Endothelial cell of umbilical vein (primary cell): Measurements from ENCODE around the gene SPEM1. TPM values are rescaled to one million over a fixed set of nuclear protein-coding genes. Genes with fewer than 3 reads are reported as not detected.

Source experiments
- BruUV-seq: library from RNA; stranded (reverse); fragments of 400-500 nt; replicated peaks from 2 replicates; lab custom pipeline; 2021; lab: Mats Ljungman, UMichigan
- CTCF ChIA-PET: fragments of 300-600, 350-600 bp; sonication (Branson Sonifier 250); formaldehyde crosslinking; loops from one replicate; lab custom pipeline; 2021; ENCODE audit warnings: antibody characterized with exemption, inconsistent platforms; lab: Charles Lee
- POLR2A ChIA-PET: fragments of 300-600, 350-600 bp; sonication (Branson Sonifier 250); formaldehyde crosslinking; loops from one replicate; lab custom pipeline; 2021; ENCODE audit warnings: antibody characterized with exemption, inconsistent platforms; lab: Charles Lee
- DNase-seq: peaks from one replicate; pipeline ENCODE4 v3.0.0-alpha.2; 2011; ENCODE audit warnings: low read depth, low spot score
- FAIRE-seq: peaks from 2 replicates; lab custom pipeline; 2011; peaks lifted over from hg19 to GRCh38; lab: Jason Lieb, UNC
- H2AFZ ChIP-seq: 2 replicates; pipeline ENCODE4 v1.6.0; 2012; ENCODE audit warnings: low read depth, low read length, control low read depth, inconsistent platforms
- H3K27ac ChIP-seq: 2 replicates; pipeline ENCODE4 v1.5.1; 2011; ENCODE audit warnings: low read depth, mild to moderate bottlenecking, control low read depth, low read length, moderate library complexity; ENCODE audit not compliant: insufficient read depth
- H3K27me3 ChIP-seq, 2 experiments: 2 replicates each; pipeline versions ENCODE4 v1.6.0 to v1.6.1; 2011; ENCODE audit warnings: low read length in 2 of 2, mixed read lengths in 1 of 2; ENCODE audit not compliant: control insufficient read depth in 2 of 2, insufficient read depth in 2 of 2
- H3K36me3 ChIP-seq, 2 experiments: 2 replicates in 1 of 2; 3 replicates in 1 of 2; pipeline ENCODE4 v1.5.1; 2011; ENCODE audit warnings: low read length in 2 of 2, mild to moderate bottlenecking in 1 of 2, moderate library complexity in 1 of 2; ENCODE audit not compliant: control insufficient read depth in 2 of 2, insufficient read depth in 2 of 2; ENCODE audit errors: extremely low read depth in 1 of 2
- H3K4me1 ChIP-seq: 3 replicates; pipeline ENCODE4 v1.5.1; 2011; ENCODE audit warnings: mild to moderate bottlenecking, low read length; ENCODE audit not compliant: control insufficient read depth, insufficient read depth; ENCODE audit errors: extremely low read depth
- H3K4me2 ChIP-seq: 2 replicates; pipeline ENCODE4 v1.6.1; 2011; ENCODE audit warnings: low read length, control low read depth, mixed read lengths; ENCODE audit not compliant: insufficient read depth
- H3K4me3 ChIP-seq, 3 experiments: fragments of 200-600 bp in 1 of 3; sonication (generic), shearing (Covaris generic) in 1 of 3; replicated peaks in 1 of 3; 2 replicates each; pipeline ENCODE4 v1.5.1; 2011 to 2016; ENCODE audit warnings: control low read depth in 3 of 3, low read length in 3 of 3, mild to moderate bottlenecking in 2 of 3, inconsistent platforms in 1 of 3, low read depth in 1 of 3, moderate library complexity in 1 of 3; ENCODE audit not compliant: insufficient read depth in 1 of 3
- H3K79me2 ChIP-seq: 2 replicates; pipeline ENCODE4 v1.6.0; 2012; ENCODE audit warnings: low read length, inconsistent platforms; ENCODE audit not compliant: control insufficient read depth, insufficient read depth
- H3K9ac ChIP-seq: replicated peaks from 2 replicates; pipeline ENCODE3; 2011; ENCODE audit warnings: low read length, control low read depth; ENCODE audit not compliant: insufficient read depth; ENCODE audit errors: extremely low read depth
- H3K9me1 ChIP-seq: replicated peaks from 3 replicates; pipeline ENCODE4 v1.6.0; 2011; ENCODE audit warnings: mild to moderate bottlenecking, low read length; ENCODE audit not compliant: control insufficient read depth, insufficient read depth; ENCODE audit errors: extremely low read depth
- H3K9me3 ChIP-seq: replicated peaks from 2 replicates; pipeline ENCODE4 v1.5.1; 2012; ENCODE audit warnings: low read length, inconsistent platforms; ENCODE audit not compliant: control insufficient read depth, insufficient read depth
- H4K20me1 ChIP-seq: replicated peaks from 2 replicates; pipeline ENCODE3; 2011; ENCODE audit warnings: mild to moderate bottlenecking, low read length; ENCODE audit not compliant: control insufficient read depth, insufficient read depth; ENCODE audit errors: extremely low read depth
- FOS ChIP-seq: IDR thresholded peaks from 2 replicates; pipeline ENCODE4 v1.6.1; 2011; ENCODE audit warnings: mild to moderate bottlenecking, low read length, moderate library complexity, borderline replicate concordance; ENCODE audit not compliant: insufficient read depth
- GATA2 ChIP-seq: IDR thresholded peaks from 2 replicates; pipeline ENCODE4 v1.7.0; 2011; ENCODE audit warnings: low read depth, mild to moderate bottlenecking, moderate library complexity, mixed read lengths, low read length; ENCODE audit not compliant: insufficient read length, insufficient read depth
- JUN ChIP-seq: IDR thresholded peaks from 2 replicates; pipeline ENCODE4 v1.6.1; 2011; ENCODE audit warnings: borderline replicate concordance, low read depth; ENCODE audit not compliant: insufficient read length, insufficient read depth
- MYC ChIP-seq: IDR thresholded peaks from one replicate; pipeline ENCODE4 v1.6.1; 2011; ENCODE audit warnings: mild to moderate bottlenecking, low read depth, low read length
- POLR2A ChIP-seq: IDR thresholded peaks from 2 replicates; pipeline ENCODE4 v1.6.1; 2012; ENCODE audit warnings: low read depth, mild to moderate bottlenecking, control low read depth, low read length
- POLR2AphosphoS5 ChIP-seq: IDR thresholded peaks from 2 replicates; pipeline ENCODE4 v1.6.1; 2012; ENCODE audit warnings: low read depth, mild to moderate bottlenecking, control low read depth, low read length, moderate library complexity; ENCODE audit not compliant: insufficient read depth
- dilution Hi-C: fragments of 300-500 bp; cut with MboI; formaldehyde crosslinking; loops from one replicate; pipeline ENCODE4 v1.15.0; 2019; ENCODE audit warnings: low sequenced_read_pairs; ENCODE audit not compliant: extremely low pct_ligation_motif_present
- intact Hi-C: fragments of 100-400 bp; cut with micrococcal nuclease; formaldehyde crosslinking; loops from one replicate; pipeline ENCODE4 v1.10.0; 2022
- polyA plus RNA-seq, 4 experiments: library from polyadenylated mRNA; depleted of rRNA in 3 of 4; stranded (reverse) in 3 of 4; unstranded in 1 of 4; fragments of >200 nt; gene quantifications; 2 replicates each; pipeline versions ENCODE4 v1.2.1 to v1.2.3, GENCODE V29; 2011 to 2012; ENCODE audit warnings: missing spikeins in 1 of 4
- total RNA-seq: library from RNA; stranded (reverse); gene quantifications from 2 replicates; pipeline ENCODE4 v1.2.3, GENCODE V29; 2021
- TF ChIP-seq, protein P1 (sequence below): IDR thresholded peaks from 2 replicates; pipeline ENCODE4 v1.6.1; 2011; ENCODE audit not compliant: insufficient read depth, insufficient read length
- TF ChIP-seq, protein P2 (sequence below), 2 donors: IDR thresholded peaks; 1 replicate in 1 of 2; 2 replicates in 1 of 2; pipeline ENCODE4 v1.5.1; 2011; ENCODE audit warnings: low read length in 2 of 2, mild to moderate bottlenecking in 2 of 2, moderate library complexity in 2 of 2, control low read depth in 1 of 2, inconsistent platforms in 1 of 2, low read depth in 1 of 2; ENCODE audit not compliant: insufficient read depth in 1 of 2; ENCODE audit errors: extremely low read depth in 1 of 2

The SPEM1 gene
- total and polyA plus RNA-seq, 2 donors (not counting 3 experiments of a cell fraction or from before 2014, with no cell fraction given): not detected

DNA sequence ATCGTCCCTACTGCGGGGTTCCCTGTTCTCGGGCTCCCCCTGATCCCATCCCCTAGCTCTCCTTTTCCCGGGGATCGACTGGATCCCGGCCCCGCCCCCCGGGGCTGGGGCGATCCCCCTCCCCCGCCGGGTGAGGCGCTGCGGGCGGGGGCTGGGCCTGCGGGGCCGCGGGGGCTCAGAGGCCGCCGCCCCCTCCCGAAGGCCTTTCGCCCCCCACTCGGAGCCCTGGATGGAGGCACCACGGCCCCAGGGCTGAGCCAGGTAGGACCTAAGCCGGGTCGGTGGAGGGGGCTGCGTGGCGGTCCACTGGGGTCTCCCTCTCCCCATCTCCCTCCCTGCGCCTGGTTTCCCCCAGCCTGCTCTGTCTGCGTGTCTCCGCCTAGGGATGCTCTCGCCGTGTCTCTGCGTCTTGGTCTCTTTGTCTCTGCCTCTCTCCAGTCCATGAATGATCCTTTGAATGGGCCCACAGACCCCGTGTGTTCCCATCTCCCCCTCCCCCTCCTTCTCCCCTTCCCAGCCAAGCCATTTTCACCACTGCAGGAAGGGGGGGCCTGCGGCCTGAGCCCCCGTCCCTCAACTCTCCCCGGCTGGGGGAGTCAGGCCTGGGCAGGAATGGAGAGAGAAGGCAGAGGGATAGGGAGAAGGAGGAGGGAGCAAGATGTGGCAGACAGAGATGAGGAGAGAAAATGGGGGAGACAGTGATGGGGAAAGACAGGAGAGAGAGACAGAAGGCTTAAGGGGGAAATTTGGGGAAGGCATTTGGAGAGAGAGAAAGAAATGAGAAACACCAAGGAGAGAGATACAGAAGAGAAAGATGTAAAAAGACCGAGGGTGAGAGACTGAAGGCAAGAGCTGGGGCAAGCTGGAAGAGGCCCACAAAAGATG, 14.5 kb upstream of the SPEM1 start:
- Histone ChIP-seq H3K27me3 (no peaks in the 10 kb centered on the region), H3K9ac (peak overlapping the region; percentile 41), H3K36me3 (peaks cover 0 to 15% of the 10 kb centered on the region in 2 experiments), H3K4me3 (peak overlapping the region; percentile 38 to 59 (median 52)), H3K9me1 (no peaks in the 10 kb centered on the region), H3K9me3 (no peaks in the 10 kb centered on the region), H3K27ac (no peak overlapping the region), H3K4me1 (peaks cover 12% of the 10 kb centered on the region), H3K4me2 (peak overlapping the region; percentile 39), H3K79me2 (peaks cover 4% of the 10 kb centered on the region), H2AFZ (peak overlapping the region; percentile 78), H4K20me1 (no peaks in the 10 kb centered on the region)
- POLR2A ChIA-PET: no interaction called here
- FAIRE-seq (no peak), DNase-seq (no peak)
- BruUV-seq: no TSS peak
- TF ChIP-seq JUN (no peak), MYC (no peak), POLR2AphosphoS5 (no peak), GATA2 (no peak), POLR2A (no peak), FOS (no peak)
- TF ChIP-seq, protein P1, sequence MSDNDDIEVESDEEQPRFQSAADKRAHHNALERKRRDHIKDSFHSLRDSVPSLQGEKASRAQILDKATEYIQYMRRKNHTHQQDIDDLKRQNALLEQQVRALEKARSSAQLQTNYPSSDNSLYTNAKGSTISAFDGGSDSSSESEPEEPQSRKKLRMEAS: no peak
- TF ChIP-seq, protein P2, sequence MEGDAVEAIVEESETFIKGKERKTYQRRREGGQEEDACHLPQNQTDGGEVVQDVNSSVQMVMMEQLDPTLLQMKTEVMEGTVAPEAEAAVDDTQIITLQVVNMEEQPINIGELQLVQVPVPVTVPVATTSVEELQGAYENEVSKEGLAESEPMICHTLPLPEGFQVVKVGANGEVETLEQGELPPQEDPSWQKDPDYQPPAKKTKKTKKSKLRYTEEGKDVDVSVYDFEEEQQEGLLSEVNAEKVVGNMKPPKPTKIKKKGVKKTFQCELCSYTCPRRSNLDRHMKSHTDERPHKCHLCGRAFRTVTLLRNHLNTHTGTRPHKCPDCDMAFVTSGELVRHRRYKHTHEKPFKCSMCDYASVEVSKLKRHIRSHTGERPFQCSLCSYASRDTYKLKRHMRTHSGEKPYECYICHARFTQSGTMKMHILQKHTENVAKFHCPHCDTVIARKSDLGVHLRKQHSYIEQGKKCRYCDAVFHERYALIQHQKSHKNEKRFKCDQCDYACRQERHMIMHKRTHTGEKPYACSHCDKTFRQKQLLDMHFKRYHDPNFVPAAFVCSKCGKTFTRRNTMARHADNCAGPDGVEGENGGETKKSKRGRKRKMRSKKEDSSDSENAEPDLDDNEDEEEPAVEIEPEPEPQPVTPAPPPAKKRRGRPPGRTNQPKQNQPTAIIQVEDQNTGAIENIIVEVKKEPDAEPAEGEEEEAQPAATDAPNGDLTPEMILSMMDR (IDR thresholded peaks at IDR 0.05; ENCODE audit: extremely low read depth in 1 of 2, insufficient read depth in 1 of 2, low read depth in 1 of 2, low read length in 2 of 2): no peak
- intact Hi-C loops: loop anchor here (2.0 kb wide), 2 partner anchors 155 to 281 kb away; partner anchors contain the start of genes SENP3 and TP53
- CTCF ChIA-PET: interaction anchor here (1.0 to 1.2 kb wide), 3 partner anchors 11 to 155 kb away, joined by 3 read pairs; partner anchors contain the start of genes PLSCR3 and SENP3
- dilution Hi-C loops: no loop called here
